Measurements from ENCODE around the gene SCAMP2.

DNA sequence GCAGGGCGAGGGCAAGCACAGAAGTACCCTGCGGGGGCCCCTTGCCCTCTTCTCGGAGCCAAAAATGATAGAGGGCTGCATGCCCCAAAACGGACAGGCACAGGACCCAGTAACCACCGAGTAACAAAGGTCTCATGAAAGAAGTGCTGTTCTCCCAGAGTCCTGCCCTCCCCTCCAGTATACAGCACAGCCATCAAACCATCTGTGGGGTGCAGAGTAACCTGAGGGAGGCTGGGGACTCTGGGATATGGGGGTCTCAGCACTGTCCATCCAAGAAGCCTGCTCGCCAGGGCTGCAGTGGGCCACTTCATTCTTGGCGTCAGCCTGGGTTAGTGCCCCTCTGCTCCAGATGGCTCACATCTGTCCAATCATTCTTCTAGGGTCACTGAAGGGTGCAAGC lies 36.3 kb downstream of the SCAMP2 start:
- TF ChIP-seq, protein P1, sequence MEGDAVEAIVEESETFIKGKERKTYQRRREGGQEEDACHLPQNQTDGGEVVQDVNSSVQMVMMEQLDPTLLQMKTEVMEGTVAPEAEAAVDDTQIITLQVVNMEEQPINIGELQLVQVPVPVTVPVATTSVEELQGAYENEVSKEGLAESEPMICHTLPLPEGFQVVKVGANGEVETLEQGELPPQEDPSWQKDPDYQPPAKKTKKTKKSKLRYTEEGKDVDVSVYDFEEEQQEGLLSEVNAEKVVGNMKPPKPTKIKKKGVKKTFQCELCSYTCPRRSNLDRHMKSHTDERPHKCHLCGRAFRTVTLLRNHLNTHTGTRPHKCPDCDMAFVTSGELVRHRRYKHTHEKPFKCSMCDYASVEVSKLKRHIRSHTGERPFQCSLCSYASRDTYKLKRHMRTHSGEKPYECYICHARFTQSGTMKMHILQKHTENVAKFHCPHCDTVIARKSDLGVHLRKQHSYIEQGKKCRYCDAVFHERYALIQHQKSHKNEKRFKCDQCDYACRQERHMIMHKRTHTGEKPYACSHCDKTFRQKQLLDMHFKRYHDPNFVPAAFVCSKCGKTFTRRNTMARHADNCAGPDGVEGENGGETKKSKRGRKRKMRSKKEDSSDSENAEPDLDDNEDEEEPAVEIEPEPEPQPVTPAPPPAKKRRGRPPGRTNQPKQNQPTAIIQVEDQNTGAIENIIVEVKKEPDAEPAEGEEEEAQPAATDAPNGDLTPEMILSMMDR (IDR thresholded peaks at IDR 0.05; ENCODE audit: poor library complexity, severe bottlenecking): no peak
- TF ChIP-seq POLR2AphosphoS5 (IDR thresholded peaks at IDR 0.05) (no peak), EP300 (conservative IDR thresholded peaks at IDR 0.05; ENCODE audit: poor library complexity, severe bottlenecking) (no peak)
- TF ChIP-seq, protein P2, sequence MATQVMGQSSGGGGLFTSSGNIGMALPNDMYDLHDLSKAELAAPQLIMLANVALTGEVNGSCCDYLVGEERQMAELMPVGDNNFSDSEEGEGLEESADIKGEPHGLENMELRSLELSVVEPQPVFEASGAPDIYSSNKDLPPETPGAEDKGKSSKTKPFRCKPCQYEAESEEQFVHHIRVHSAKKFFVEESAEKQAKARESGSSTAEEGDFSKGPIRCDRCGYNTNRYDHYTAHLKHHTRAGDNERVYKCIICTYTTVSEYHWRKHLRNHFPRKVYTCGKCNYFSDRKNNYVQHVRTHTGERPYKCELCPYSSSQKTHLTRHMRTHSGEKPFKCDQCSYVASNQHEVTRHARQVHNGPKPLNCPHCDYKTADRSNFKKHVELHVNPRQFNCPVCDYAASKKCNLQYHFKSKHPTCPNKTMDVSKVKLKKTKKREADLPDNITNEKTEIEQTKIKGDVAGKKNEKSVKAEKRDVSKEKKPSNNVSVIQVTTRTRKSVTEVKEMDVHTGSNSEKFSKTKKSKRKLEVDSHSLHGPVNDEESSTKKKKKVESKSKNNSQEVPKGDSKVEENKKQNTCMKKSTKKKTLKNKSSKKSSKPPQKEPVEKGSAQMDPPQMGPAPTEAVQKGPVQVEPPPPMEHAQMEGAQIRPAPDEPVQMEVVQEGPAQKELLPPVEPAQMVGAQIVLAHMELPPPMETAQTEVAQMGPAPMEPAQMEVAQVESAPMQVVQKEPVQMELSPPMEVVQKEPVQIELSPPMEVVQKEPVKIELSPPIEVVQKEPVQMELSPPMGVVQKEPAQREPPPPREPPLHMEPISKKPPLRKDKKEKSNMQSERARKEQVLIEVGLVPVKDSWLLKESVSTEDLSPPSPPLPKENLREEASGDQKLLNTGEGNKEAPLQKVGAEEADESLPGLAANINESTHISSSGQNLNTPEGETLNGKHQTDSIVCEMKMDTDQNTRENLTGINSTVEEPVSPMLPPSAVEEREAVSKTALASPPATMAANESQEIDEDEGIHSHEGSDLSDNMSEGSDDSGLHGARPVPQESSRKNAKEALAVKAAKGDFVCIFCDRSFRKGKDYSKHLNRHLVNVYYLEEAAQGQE (IDR thresholded peaks at IDR 0.05; ENCODE audit: borderline replicate concordance): no peak
